Fibroblast of skin of abdomen (primary cell): ENCODE results near the gene SENP3.
A peak's percentile ranks its signal among the peaks of the same experiment; 100 is the strongest.
"Not testable (repeated sequence)": the region's sequence is repeated elsewhere in the genome, so short reads cannot be mapped to it uniquely, and the experiment has no call there.

Experiments
- DNase-seq: peaks from one replicate; pipeline ENCODE4 v3.0.0-alpha.2; 2013

Gene SENP3

GRCh38 chr17:7597561-7597960 is 35.8 kb downstream of the SENP3 start:
- DNase-seq, result not testable (repeated sequence)

- no peak for DNase-seq
These were observed 44.6 kb downstream of the SENP3 start for GRCh38 chr17:7606280-7606679.

- DNase-seq, result no peak
These were observed 48.9 kb downstream of the SENP3 start for GRCh38 chr17:7610641-7611040.

- DNase-seq, result no peak
These were observed 50.0 kb downstream of the SENP3 start for GRCh38 chr17:7611635-7612293.

GRCh38 chr17:7612294-7612640 is 50.5 kb downstream of the SENP3 start:
- DNase-seq, result no peak

GRCh38 chr17:7613769-7614424 is 52.2 kb downstream of the SENP3 start:
- peak; percentile 63 for DNase-seq

- peak; percentile 100 for DNase-seq
These were observed 52.9 kb downstream of the SENP3 start, which contains the start of gene FXR2 for GRCh38 chr17:7614425-7615264. Gene FXR2 (minus strand): TSS chr17:7614897. CDS start chr17:7614532, 365 bp downstream.

GRCh38 chr17:7615265-7615747 is 53.6 kb downstream of the SENP3 start:
- no peak for DNase-seq

- no peak for DNase-seq
These were observed 56.9 kb downstream of the SENP3 start for GRCh38 chr17:7618608-7619007.

- DNase-seq, result no peak
These were observed 59.1 kb downstream of the SENP3 start for GRCh38 chr17:7620835-7621234.
